ENCODE measurements around the gene OCA2. TPM values are rescaled to one million over a fixed set of nuclear protein-coding genes. Genes with fewer than 3 reads are reported as not detected.

The OCA2 gene
- total RNA-seq, 4 donors from 2014 or later, result 7.0 to 53.1 (median 20.4) TPM

DNA sequence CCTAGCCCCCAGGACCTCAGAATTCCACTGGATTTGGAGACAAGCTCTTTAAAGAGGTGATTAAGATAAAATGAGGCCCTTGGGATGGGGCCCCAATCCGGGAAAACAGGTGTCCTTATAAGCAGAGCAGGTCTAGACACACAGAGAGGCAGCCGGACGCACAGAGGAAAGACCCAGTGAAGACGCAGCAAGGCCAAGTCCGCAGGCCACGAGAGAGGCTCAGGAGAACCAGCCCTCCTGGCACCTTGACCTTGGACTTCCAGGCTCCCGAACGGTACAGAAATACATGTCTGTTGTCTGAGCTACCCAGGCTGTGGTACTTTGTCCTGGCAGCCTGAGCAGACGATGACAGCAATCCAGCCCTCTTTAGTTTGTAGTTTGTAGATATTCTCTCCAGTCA lies 324.5 kb downstream of the OCA2 start:
- Histone ChIP-seq H3K4me3 (no peak overlapping the region), H3K27me3 (no peaks in the 10 kb centered on the region), H3K9me3 (no peaks in the 10 kb centered on the region), H3K36me3 (no peaks in the 10 kb centered on the region), H3K27ac (no peak overlapping the region), H3K4me1 (no peaks in the 10 kb centered on the region)
- DNase-seq (ENCODE audit: low spot score in 2 of 2), result no peak
- TF ChIP-seq, protein P1, sequence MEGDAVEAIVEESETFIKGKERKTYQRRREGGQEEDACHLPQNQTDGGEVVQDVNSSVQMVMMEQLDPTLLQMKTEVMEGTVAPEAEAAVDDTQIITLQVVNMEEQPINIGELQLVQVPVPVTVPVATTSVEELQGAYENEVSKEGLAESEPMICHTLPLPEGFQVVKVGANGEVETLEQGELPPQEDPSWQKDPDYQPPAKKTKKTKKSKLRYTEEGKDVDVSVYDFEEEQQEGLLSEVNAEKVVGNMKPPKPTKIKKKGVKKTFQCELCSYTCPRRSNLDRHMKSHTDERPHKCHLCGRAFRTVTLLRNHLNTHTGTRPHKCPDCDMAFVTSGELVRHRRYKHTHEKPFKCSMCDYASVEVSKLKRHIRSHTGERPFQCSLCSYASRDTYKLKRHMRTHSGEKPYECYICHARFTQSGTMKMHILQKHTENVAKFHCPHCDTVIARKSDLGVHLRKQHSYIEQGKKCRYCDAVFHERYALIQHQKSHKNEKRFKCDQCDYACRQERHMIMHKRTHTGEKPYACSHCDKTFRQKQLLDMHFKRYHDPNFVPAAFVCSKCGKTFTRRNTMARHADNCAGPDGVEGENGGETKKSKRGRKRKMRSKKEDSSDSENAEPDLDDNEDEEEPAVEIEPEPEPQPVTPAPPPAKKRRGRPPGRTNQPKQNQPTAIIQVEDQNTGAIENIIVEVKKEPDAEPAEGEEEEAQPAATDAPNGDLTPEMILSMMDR (IDR thresholded peaks at IDR 0.05), result no peak
- TF ChIP-seq EP300 (IDR thresholded peaks at IDR 0.05) (no peak), POLR2AphosphoS5 (IDR thresholded peaks at IDR 0.05) (no peak), POLR2A (IDR thresholded peaks at IDR 0.05) (no peak)
- WGBS, result 90% methylated on average over 9 of the region's 9 CpGs

DNA sequence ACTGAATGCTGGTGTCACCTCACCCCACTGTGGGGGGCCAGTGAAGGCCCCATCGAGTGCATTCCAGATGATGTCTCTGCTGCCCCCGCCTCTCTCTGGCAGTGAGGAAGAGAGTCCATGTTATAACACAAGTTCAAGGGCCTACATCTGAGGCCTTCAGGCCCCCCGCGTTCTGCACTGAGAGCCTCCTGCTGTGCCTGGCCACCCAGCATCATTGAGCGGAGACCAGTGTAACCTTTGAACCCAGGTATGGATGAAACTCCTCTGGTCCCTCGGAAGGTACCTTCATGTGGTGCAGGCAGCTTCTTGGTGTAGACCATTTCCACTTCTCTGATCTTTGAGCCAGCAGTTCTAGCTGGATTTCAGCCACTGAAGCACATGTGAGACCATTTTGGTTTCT lies 324.9 kb downstream of the OCA2 start:
- no peaks in the 10 kb centered on the region for H3K36me3 ChIP-seq
- H3K27me3 ChIP-seq, result no peaks in the 10 kb centered on the region
- H3K4me3 ChIP-seq, result no peak overlapping the region
- TF ChIP-seq, protein P1 (IDR thresholded peaks at IDR 0.05), result no peak
- TF ChIP-seq POLR2A (IDR thresholded peaks at IDR 0.05) (no peak), EP300 (IDR thresholded peaks at IDR 0.05) (no peak), POLR2AphosphoS5 (IDR thresholded peaks at IDR 0.05) (no peak)
- WGBS, result 91% methylated on average over 6 of the region's 6 CpGs
- no peak for DNase-seq (ENCODE audit: low spot score in 2 of 2)
- H3K27ac ChIP-seq, result no peak overlapping the region
- H3K4me1 ChIP-seq, result no peaks in the 10 kb centered on the region
- H3K9me3 ChIP-seq, result no peaks in the 10 kb centered on the region

DNA sequence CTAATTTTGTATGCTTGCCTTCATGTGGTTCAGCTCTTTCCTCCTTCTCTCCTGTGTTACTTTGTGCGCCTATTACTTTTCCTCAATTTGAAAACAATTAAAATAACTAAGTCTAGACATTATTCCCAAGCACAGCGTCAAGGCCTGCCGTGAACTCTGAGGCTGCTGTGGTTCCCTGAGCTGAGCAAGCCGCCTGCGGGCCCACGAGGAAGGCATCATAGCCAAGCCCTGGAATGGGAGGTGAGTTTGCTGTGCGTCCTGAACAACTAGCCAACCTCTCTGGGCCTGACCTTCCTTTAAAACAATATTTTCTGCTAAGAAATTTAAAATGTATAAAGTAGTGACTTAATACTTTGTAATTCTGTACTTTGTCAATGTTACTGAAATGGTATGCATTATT lies 327.2 kb downstream of the OCA2 start:
- DNase-seq (ENCODE audit: low spot score in 2 of 2), result no peak
- Histone ChIP-seq H3K27ac (no peak overlapping the region), H3K9me3 (no peaks in the 10 kb centered on the region), H3K27me3 (no peaks in the 10 kb centered on the region), H3K36me3 (no peaks in the 10 kb centered on the region), H3K4me1 (no peaks in the 10 kb centered on the region), H3K4me3 (no peak overlapping the region)
- TF ChIP-seq EP300 (IDR thresholded peaks at IDR 0.05) (no peak), POLR2A (IDR thresholded peaks at IDR 0.05) (no peak), POLR2AphosphoS5 (IDR thresholded peaks at IDR 0.05) (no peak)
- TF ChIP-seq, protein P1 (IDR thresholded peaks at IDR 0.05), result no peak
- 96% methylated on average over 7 of the region's 7 CpGs for WGBS

DNA sequence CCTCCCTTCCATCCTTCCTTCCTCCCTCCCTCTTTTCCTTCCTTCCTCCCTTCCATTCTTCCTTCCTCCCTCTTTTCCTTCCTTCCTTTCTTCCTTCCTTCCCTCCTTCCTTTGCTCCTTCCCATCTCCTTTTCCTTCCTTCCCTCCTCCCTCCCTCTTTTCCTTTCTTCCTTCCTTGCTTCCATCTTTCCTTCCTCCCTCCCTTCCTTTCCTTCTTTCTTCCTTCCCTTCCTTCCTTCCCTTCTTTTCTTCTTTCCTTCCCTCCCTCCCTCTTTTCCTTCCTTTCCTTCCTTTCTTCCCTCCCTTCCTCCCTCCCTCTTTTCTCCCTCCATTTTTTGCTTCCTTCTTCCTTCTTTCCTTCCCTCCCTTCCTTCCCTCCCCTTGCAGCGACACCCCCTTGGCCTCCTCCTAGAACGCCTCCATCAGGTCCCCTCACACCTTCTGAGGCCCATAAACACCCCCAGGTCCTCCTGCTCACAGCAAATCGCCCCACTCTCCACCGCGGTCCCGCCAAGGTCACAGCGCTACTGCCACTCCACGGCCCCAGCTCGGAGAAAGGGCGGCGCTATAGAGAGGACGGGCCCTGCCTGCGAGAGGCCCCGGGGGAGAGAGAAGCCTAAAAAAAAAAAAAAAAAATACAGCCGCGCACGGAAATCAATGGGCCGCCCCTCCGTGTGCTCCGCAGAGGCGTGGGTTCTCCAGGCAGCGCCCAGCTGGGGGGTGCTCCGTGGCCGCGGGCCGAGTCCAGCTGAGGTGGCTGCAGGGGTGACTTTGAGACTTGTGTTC lies 328.2 kb downstream of the OCA2 start:
- no peaks in the 10 kb centered on the region for H3K27me3 ChIP-seq
- no peak for DNase-seq (ENCODE audit: low spot score in 2 of 2)
- no peaks in the 10 kb centered on the region for H3K4me1 ChIP-seq
- TF ChIP-seq, protein P1 (IDR thresholded peaks at IDR 0.05), result no peak
- no peak for TF ChIP-seq POLR2AphosphoS5 (IDR thresholded peaks at IDR 0.05)
- no peak for TF ChIP-seq POLR2A (IDR thresholded peaks at IDR 0.05)
- no peak for TF ChIP-seq EP300 (IDR thresholded peaks at IDR 0.05)
- no peaks in the 10 kb centered on the region for H3K9me3 ChIP-seq
- WGBS, result 96% methylated on average over 26 of the region's 26 CpGs
- H3K36me3 ChIP-seq, result no peaks in the 10 kb centered on the region
- no peak overlapping the region for H3K27ac ChIP-seq
- no peak overlapping the region for H3K4me3 ChIP-seq

DNA sequence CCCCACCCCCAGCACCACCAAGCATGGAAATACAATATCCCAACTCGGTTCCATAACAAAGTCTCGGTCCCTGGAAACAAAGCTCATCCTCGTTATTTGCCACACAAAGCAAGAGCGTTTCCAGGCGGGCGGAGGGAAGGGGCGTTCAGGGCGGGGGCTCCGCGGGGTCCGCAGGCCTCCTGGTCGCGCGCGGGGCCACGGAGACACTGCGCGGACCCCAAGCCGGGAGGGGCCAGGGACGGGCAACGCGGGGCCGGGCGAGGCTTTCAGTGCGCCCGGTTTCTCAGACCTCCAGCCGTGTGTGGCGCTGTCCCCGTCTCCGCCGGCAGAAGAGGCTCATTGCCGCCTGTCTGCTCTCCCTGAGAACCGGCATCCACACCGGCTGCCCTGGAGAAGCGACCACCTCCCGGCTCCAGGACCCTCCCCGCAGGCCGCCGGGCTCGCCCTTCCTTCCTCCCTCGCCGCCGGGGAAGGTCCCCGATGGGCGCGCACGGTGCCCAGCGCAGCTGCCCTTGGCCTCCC lies 329.0 kb downstream of the OCA2 start:
- 91% methylated on average over 42 of the region's 48 CpGs for WGBS
- Histone ChIP-seq H3K4me1 (no peaks in the 10 kb centered on the region), H3K36me3 (no peaks in the 10 kb centered on the region), H3K4me3 (no peak overlapping the region), H3K9me3 (no peaks in the 10 kb centered on the region), H3K27ac (no peak overlapping the region), H3K27me3 (no peaks in the 10 kb centered on the region)
- TF ChIP-seq, protein P1 (IDR thresholded peaks at IDR 0.05), result no peak
- TF ChIP-seq POLR2AphosphoS5 (IDR thresholded peaks at IDR 0.05) (no peak), EP300 (IDR thresholded peaks at IDR 0.05) (no peak), POLR2A (IDR thresholded peaks at IDR 0.05) (no peak)
- DNase-seq (ENCODE audit: low spot score in 2 of 2), result no peak
